HCT116 (cell line): ENCODE results near the gene SH2D1A.

ENCODE experiments used
- CBX3 ChIP-seq: IDR thresholded peaks from 2 replicates; pipeline ENCODE4 v1.6.1; 2012; ENCODE audit warnings: low read depth
- CEBPB ChIP-seq: IDR thresholded peaks from 2 replicates; pipeline ENCODE4 v1.6.1; 2012; ENCODE audit warnings: low read depth
- EGR1 ChIP-seq: IDR thresholded peaks from 2 replicates; pipeline ENCODE4 v1.6.1; 2012; ENCODE audit warnings: low read depth
- EZH2 ChIP-seq: fragments of 200-600 bp; sonication (generic); IDR thresholded peaks from 2 replicates; pipeline ENCODE4 v1.6.1; 2017; ENCODE audit warnings: antibody characterized with exemption, mixed run types
- EZH2phosphoT487 ChIP-seq: fragments of 200-600 bp; IDR thresholded peaks from 2 replicates; pipeline ENCODE4 v1.6.1; 2018; ENCODE audit warnings: antibody characterized with exemption, borderline replicate concordance
- JUND ChIP-seq: IDR thresholded peaks from 2 replicates; pipeline ENCODE4 v1.6.1; 2012
- POLR2A ChIP-seq: IDR thresholded peaks from 2 replicates; pipeline ENCODE4 v1.7.0; 2011; ENCODE audit warnings: borderline replicate concordance; ENCODE audit not compliant: insufficient read depth, insufficient read length; ENCODE audit errors: extremely low read depth
- POLR2AphosphoS5 ChIP-seq: IDR thresholded peaks from 2 replicates; pipeline ENCODE4 v1.6.1; 2011; ENCODE audit warnings: mild to moderate bottlenecking, low read depth, low read length, moderate library complexity
- RAD21 ChIP-seq: IDR thresholded peaks from 2 replicates; pipeline ENCODE4 v1.6.1; 2012; ENCODE audit warnings: low read depth, mild to moderate bottlenecking
- SIN3A ChIP-seq: IDR thresholded peaks from 2 replicates; pipeline ENCODE4 v1.6.1; 2012; ENCODE audit warnings: low read depth
- YY1 ChIP-seq: IDR thresholded peaks from 2 replicates; pipeline ENCODE4 v1.6.1; 2011; ENCODE audit warnings: low read length, low read depth, moderate library complexity, mild to moderate bottlenecking; ENCODE audit not compliant: insufficient replicate concordance; ENCODE audit errors: extremely low read depth
- TF ChIP-seq, protein P1 (sequence below): IDR thresholded peaks from 2 replicates; pipeline ENCODE4 v1.6.1; 2011; ENCODE audit warnings: mild to moderate bottlenecking, low read length, moderate library complexity; ENCODE audit not compliant: insufficient replicate concordance; ENCODE audit errors: extremely low read depth
- TF ChIP-seq, protein P2 (sequence below), 3 experiments: fragments of 200-600 bp in 1 of 3; sonication (generic) in 1 of 3; IDR thresholded peaks in 2 of 3; conservative IDR thresholded peaks in 1 of 3; 2 replicates each; pipeline ENCODE4 v1.5.1; 2012 to 2017; ENCODE audit warnings: low read depth in 2 of 3, low read length in 2 of 3, antibody characterized with exemption in 1 of 3, borderline replicate concordance in 1 of 3, control low read depth in 1 of 3, mild to moderate bottlenecking in 1 of 3, mixed read lengths in 1 of 3, mixed run types in 1 of 3, moderate library complexity in 1 of 3; ENCODE audit not compliant: insufficient read depth in 1 of 3
- TF ChIP-seq, protein P3 (sequence below): IDR thresholded peaks from 2 replicates; pipeline ENCODE4 v1.6.1; 2012

DNA sequence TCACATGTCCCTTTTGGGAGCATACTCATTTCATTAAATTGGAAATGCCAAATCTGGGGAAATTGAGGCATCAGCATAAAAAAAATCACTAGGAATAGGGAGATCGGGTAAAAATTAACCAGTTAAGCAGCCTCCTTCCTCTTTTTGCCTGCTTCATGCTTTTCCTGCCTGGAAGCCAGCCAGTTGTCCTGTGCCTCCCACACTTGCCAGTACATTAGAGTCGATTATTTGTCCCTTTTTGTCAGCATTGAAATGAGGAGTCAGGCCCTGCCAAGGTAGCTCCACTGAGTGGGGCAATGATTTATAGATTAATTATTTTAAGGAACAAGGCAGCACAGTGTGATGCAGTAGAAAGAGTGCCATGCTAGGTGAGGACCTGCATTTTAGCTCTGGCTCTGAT, 55.3 kb downstream of the SH2D1A start:
- TF ChIP-seq EZH2 (no peak), CBX3 (no peak), RAD21 (no peak), SIN3A (no peak), CEBPB (no peak), POLR2A (no peak), EGR1 (no peak), YY1 (no peak), JUND (no peak), EZH2phosphoT487 (no peak), POLR2AphosphoS5 (no peak)
- TF ChIP-seq, protein P1, sequence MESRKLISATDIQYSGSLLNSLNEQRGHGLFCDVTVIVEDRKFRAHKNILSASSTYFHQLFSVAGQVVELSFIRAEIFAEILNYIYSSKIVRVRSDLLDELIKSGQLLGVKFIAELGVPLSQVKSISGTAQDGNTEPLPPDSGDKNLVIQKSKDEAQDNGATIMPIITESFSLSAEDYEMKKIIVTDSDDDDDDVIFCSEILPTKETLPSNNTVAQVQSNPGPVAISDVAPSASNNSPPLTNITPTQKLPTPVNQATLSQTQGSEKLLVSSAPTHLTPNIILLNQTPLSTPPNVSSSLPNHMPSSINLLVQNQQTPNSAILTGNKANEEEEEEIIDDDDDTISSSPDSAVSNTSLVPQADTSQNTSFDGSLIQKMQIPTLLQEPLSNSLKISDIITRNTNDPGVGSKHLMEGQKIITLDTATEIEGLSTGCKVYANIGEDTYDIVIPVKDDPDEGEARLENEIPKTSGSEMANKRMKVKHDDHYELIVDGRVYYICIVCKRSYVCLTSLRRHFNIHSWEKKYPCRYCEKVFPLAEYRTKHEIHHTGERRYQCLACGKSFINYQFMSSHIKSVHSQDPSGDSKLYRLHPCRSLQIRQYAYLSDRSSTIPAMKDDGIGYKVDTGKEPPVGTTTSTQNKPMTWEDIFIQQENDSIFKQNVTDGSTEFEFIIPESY = no peak
- TF ChIP-seq, protein P2, sequence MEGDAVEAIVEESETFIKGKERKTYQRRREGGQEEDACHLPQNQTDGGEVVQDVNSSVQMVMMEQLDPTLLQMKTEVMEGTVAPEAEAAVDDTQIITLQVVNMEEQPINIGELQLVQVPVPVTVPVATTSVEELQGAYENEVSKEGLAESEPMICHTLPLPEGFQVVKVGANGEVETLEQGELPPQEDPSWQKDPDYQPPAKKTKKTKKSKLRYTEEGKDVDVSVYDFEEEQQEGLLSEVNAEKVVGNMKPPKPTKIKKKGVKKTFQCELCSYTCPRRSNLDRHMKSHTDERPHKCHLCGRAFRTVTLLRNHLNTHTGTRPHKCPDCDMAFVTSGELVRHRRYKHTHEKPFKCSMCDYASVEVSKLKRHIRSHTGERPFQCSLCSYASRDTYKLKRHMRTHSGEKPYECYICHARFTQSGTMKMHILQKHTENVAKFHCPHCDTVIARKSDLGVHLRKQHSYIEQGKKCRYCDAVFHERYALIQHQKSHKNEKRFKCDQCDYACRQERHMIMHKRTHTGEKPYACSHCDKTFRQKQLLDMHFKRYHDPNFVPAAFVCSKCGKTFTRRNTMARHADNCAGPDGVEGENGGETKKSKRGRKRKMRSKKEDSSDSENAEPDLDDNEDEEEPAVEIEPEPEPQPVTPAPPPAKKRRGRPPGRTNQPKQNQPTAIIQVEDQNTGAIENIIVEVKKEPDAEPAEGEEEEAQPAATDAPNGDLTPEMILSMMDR (IDR thresholded peaks at IDR 0.05 in 2 of 3, conservative IDR thresholded peaks at IDR 0.05 in 1 of 3; ENCODE audit: borderline replicate concordance in 1 of 3, insufficient read depth in 1 of 3, low read depth in 2 of 3, low read length in 2 of 3) = no peak
- TF ChIP-seq, protein P3, sequence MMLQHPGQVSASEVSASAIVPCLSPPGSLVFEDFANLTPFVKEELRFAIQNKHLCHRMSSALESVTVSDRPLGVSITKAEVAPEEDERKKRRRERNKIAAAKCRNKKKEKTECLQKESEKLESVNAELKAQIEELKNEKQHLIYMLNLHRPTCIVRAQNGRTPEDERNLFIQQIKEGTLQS = no peak
